Activated T-helper 17 cell treated with anti-CD3 and anti-CD28 coated beads, Interleukin-2, amount 50 U/mL, for 72 hours (primary cell): Measurements from ENCODE around the gene VTI1B. TPM values are rescaled to one million over a fixed set of nuclear protein-coding genes. Genes with fewer than 3 reads are reported as not detected.

Source experiments
- ATAC-seq: fragments of 150-1000 bp; cut with Tn5 transposase; replicated peaks from 2 replicates; pipeline ENCODE4 v1.10.0; 2021; ENCODE audit warnings: mild to moderate bottlenecking, moderate library complexity
- H3K27ac Mint-ChIP-seq: one replicate; pipeline ENCODE4 v1.8.0; 2022; ENCODE audit warnings: mixed read lengths
- H3K27me3 Mint-ChIP-seq: one replicate; pipeline ENCODE4 v1.8.0; 2022; ENCODE audit warnings: mixed read lengths
- H3K36me3 Mint-ChIP-seq: one replicate; pipeline ENCODE4 v1.8.0; 2022; ENCODE audit warnings: low read depth, mild to moderate bottlenecking, mixed read lengths
- H3K4me1 Mint-ChIP-seq: one replicate; pipeline ENCODE4 v1.8.0; 2022; ENCODE audit warnings: mixed read lengths
- H3K4me3 Mint-ChIP-seq: one replicate; pipeline ENCODE4 v1.8.0; 2022; ENCODE audit warnings: mild to moderate bottlenecking, mixed read lengths
- H3K9me3 Mint-ChIP-seq: one replicate; pipeline ENCODE4 v1.8.0; 2022; ENCODE audit warnings: mixed read lengths
- total RNA-seq, 2 donors: library from RNA; stranded (reverse); gene quantifications; one replicate each; pipeline ENCODE4 v1.2.3, GENCODE V29; 2022

The VTI1B gene
- total RNA-seq, 2 donors from 2014 or later: 29.3 to 68.1 TPM

GRCh38 chr14:67599698-67600561 lies 74.5 kb downstream of the VTI1B start, which contains the start of gene PIGH:
PIGH (minus strand) TSS chr14:67600268; CDS start chr14:67600203, 65 bp downstream.
- Mint-ChIP-seq H3K27me3 (no peaks in the 10 kb centered on the region), H3K9me3 (no peaks in the 10 kb centered on the region), H3K27ac (peak within 1 kb of the TSS; percentile 92), H3K36me3 (peaks cover 26% of the 10 kb centered on the region), H3K4me1 (peaks cover 33% of the 10 kb centered on the region), H3K4me3 (peak within 1 kb of the TSS; percentile 93)
- ATAC-seq: peak; percentile 100

Other genes starting within 250 kb of the VTI1B start
- under 1 TPM; 0.71 to 0.84 TPM for gene TMEM229B, start 185.9 kb downstream of the VTI1B start, total RNA-seq
- gene PLEKHH1, start 141.3 kb downstream of the VTI1B start, total RNA-seq: 1 to 10 TPM in 1 of 2 donors, under 1 TPM in 1; 0.17 to 4.9 TPM
- gene PIGH, start 74.4 kb downstream of the VTI1B start, total RNA-seq: 10 to 100 TPM; 17.6 to 20.0 TPM
- 10 to 100 TPM; 14.3 to 64.7 TPM for gene ARG2, start 54.7 kb downstream of the VTI1B start, total RNA-seq
- 10 to 100 TPM; 40.3 to 44.6 TPM for gene RDH11, start 21.1 kb upstream of the VTI1B start, total RNA-seq
- not detected for gene RDH12, start 27.3 kb upstream of the VTI1B start, total RNA-seq
- 10 to 100 TPM; 17.0 to 19.6 TPM for gene ZFYVE26, start 142.0 kb upstream of the VTI1B start, total RNA-seq
- gene RAD51B, start 145.1 kb upstream of the VTI1B start, total RNA-seq: 10 to 100 TPM; 37.0 to 49.7 TPM